GM23338 (cell line): ENCODE data around the gene SLC6A18. TPM values are rescaled to one million over a fixed set of nuclear protein-coding genes. Genes with fewer than 3 reads are reported as not detected.

Experiments used
- ATAC-seq: fragments of 200-7000 bp; cut with Tn5 transposase; 3 replicates; pipeline ENCODE4 v1.9.1; 2020
- DNase-seq: peaks from one replicate; pipeline ENCODE4 v3.0.0-alpha.2; 2015; ENCODE audit warnings: low spot score
- H2AFZ ChIP-seq: fragments of 200-600 bp; sonication (generic); 2 replicates; pipeline ENCODE4 v1.8.0; 2016; ENCODE audit warnings: antibody characterized with exemption, mild to moderate bottlenecking, moderate library complexity
- H3F3A ChIP-seq: fragments of 200-600 bp; sonication (generic); replicated peaks from 2 replicates; pipeline ENCODE4 v1.8.0; 2017; ENCODE audit warnings: antibody characterized with exemption, mixed run types, low read depth
- H3K27ac ChIP-seq: fragments of 200-600 bp; sonication (generic); 2 replicates; pipeline ENCODE4 v1.6.1; 2016; ENCODE audit warnings: low read depth
- H3K27me3 ChIP-seq: fragments of 200-600 bp; sonication (generic); 2 replicates; pipeline ENCODE4 v1.8.0; 2016; ENCODE audit warnings: mild to moderate bottlenecking, mixed run types, moderate library complexity; ENCODE audit not compliant: insufficient read depth
- H3K36me3 ChIP-seq: fragments of 200-600 bp; sonication (generic); 2 replicates; pipeline ENCODE4 v1.8.0; 2016; ENCODE audit warnings: mild to moderate bottlenecking; ENCODE audit not compliant: insufficient read depth
- H3K4me1 ChIP-seq: fragments of 200-600 bp; sonication (generic); 2 replicates; pipeline ENCODE4 v1.8.0; 2016; ENCODE audit warnings: mild to moderate bottlenecking, moderate library complexity; ENCODE audit not compliant: insufficient read depth
- H3K4me2 ChIP-seq: fragments of 200-600 bp; sonication (generic); 2 replicates; pipeline ENCODE4 v1.7.1; 2017; ENCODE audit warnings: mixed run types
- H3K4me3 ChIP-seq: fragments of 200-600 bp; sonication (generic); 2 replicates; pipeline ENCODE4 v1.6.1; 2016; ENCODE audit warnings: mixed run types
- H3K79me2 ChIP-seq: fragments of 200-600 bp; sonication (generic); replicated peaks from 2 replicates; pipeline ENCODE4 v1.8.0; 2017; ENCODE audit warnings: mild to moderate bottlenecking; ENCODE audit not compliant: insufficient read depth
- H3K9me2 ChIP-seq: fragments of 200-600 bp; sonication (generic); 2 replicates; pipeline ENCODE4 v1.8.0; 2017; ENCODE audit not compliant: insufficient read depth
- H4K20me1 ChIP-seq: fragments of 200-600 bp; sonication (generic); replicated peaks from 2 replicates; pipeline ENCODE4 v1.8.0; 2017; ENCODE audit warnings: mild to moderate bottlenecking; ENCODE audit not compliant: insufficient read depth
- H3K27ac Mint-ChIP-seq: 2 replicates; pipeline ENCODE4 v1.8.0; 2020; ENCODE audit warnings: inconsistent platforms, mild to moderate bottlenecking, moderate library complexity, mixed read lengths
- H3K27me3 Mint-ChIP-seq: 3 replicates; pipeline ENCODE4 v1.8.0; 2022; ENCODE audit warnings: low read depth, mild to moderate bottlenecking, moderate library complexity, mixed read lengths, inconsistent platforms; ENCODE audit not compliant: insufficient read depth, poor library complexity
- H3K36me3 Mint-ChIP-seq: 3 replicates; pipeline ENCODE4 v1.8.0; 2021; ENCODE audit warnings: low read depth, mild to moderate bottlenecking, inconsistent platforms, moderate library complexity, mixed read lengths
- H3K4me1 Mint-ChIP-seq: 3 replicates; pipeline ENCODE4 v1.8.0; 2020; ENCODE audit warnings: mild to moderate bottlenecking, inconsistent platforms, mixed read lengths
- H3K4me3 Mint-ChIP-seq: 3 replicates; pipeline ENCODE4 v1.8.0; 2021; ENCODE audit warnings: moderate library complexity, mild to moderate bottlenecking, inconsistent platforms, mixed read lengths
- H3K9me3 Mint-ChIP-seq: 3 replicates; pipeline ENCODE4 v1.8.0; 2020; ENCODE audit warnings: moderate library complexity, mild to moderate bottlenecking, inconsistent platforms, mixed read lengths
- EZH2phosphoT487 ChIP-seq: fragments of 200-600 bp; sonication (generic); IDR thresholded peaks from one replicate; pipeline ENCODE4 v1.8.1; 2018; ENCODE audit warnings: antibody characterized with exemption; ENCODE audit not compliant: unreplicated experiment
- NANOG ChIP-seq: IDR thresholded peaks from 2 replicates; pipeline ENCODE4 v1.6.1; 2016; ENCODE audit warnings: antibody characterized with exemption, borderline replicate concordance
- POLR2AphosphoS5 ChIP-seq: IDR thresholded peaks from 2 replicates; pipeline ENCODE4 v1.6.1; 2016; ENCODE audit warnings: antibody characterized with exemption, low read depth
- REST ChIP-seq: IDR thresholded peaks from one replicate; pipeline ENCODE4 v1.6.1; 2018; ENCODE audit warnings: antibody characterized with exemption; ENCODE audit not compliant: unreplicated experiment
- ZNF462 ChIP-seq: fragments of 250-450 bp; sonication (Bioruptor Pico); IDR thresholded peaks from 2 replicates; pipeline ENCODE4 v1.5.0; 2020; ENCODE audit warnings: mild to moderate bottlenecking, moderate library complexity
- polyA plus RNA-seq: library from polyadenylated mRNA; unstranded; fragments of >200 nt; fragmentation: Nextera tagmentation; extraction: Ambion mirVana; gene quantifications from 2 replicates; pipeline ENCODE4 v1.2.1, GENCODE V29; 2016
- total RNA-seq: library from RNA; depleted of rRNA; stranded (reverse); fragments of >200 nt; shearing (Covaris generic); gene quantifications from 2 replicates; pipeline ENCODE4 v1.2.3, GENCODE V29; 2014; rRNA removed

The SLC6A18 gene
- total and polyA plus RNA-seq, 2 experiments from 2014 or later: not detected

DNA sequence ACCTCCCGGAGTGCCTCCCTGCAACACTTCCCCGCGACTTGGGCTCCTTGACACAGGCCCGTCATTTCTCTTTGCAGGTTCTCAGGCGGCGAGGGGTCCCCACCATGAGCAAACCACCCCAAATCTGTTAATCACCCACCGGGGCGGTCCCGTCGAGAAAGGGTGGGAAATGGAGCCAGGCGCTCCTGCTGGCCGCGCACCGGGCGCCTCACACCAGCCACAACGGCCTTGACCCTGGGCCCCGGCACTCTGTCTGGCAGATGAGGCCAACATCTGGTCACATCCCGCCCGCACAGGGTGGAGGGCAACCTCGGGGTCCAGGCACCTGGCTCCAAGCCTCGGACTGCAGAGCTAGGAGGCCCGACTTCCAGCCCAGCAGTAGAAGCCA lies 70.5 kb downstream of the SLC6A18 start:
- TF ChIP-seq NANOG (no peak), REST (no peak), EZH2phosphoT487 (no peak), POLR2AphosphoS5 (no peak), ZNF462 (CRISPR knock-in tag) (no peak)
- DNase-seq: no peak
- Mint-ChIP-seq H3K9me3 (no peaks in the 10 kb centered on the region), H3K27ac (no peak overlapping the region), H3K27me3 (peaks cover 16% of the 10 kb centered on the region), H3K4me3 (peak overlapping the region; percentile 74), H3K36me3 (peaks cover 9% of the 10 kb centered on the region; the same call in 1 of the 3 replicates), H3K4me1 (peaks cover 5% of the 10 kb centered on the region; the same call in 2 of the 3 replicates)
- Histone ChIP-seq H3K27ac (no peak overlapping the region), H4K20me1 (no peaks in the 10 kb centered on the region; the same call in 1 of the 2 replicates), H3K36me3 (no peaks in the 10 kb centered on the region; the same call in 1 of the 2 replicates), H3K4me2 (peak overlapping the region; percentile 76), H3K4me3 (peak overlapping the region; percentile 66), H3K9me2 (no peaks in the 10 kb centered on the region), H3K79me2 (peaks cover 18% of the 10 kb centered on the region), H2AFZ (peak overlapping the region; percentile 83; the same call in 1 of the 2 replicates), H3K4me1 (peaks cover 5% of the 10 kb centered on the region; the same call in 1 of the 2 replicates), H3K27me3 (peaks cover 9% of the 10 kb centered on the region), H3F3A (0 out of 2 replicates have a peak, but pooled peaks cover 3% of the 10 kb centered on the region)
- peak; percentile 23 for ATAC-seq

Other genes with a start within 250 kb of the SLC6A18 start
- 7.3 and 9.0 TPM in 2 replicates for gene NKD2, start 216.6 kb upstream of the SLC6A18 start, total RNA-seq
- 10.0 and 11.9 TPM in 2 replicates for gene NKD2, start 216.6 kb upstream of the SLC6A18 start, polyA plus RNA-seq
- gene SLC12A7, start 113.3 kb upstream of the SLC6A18 start, total RNA-seq: 32.2 TPM in 2 replicates
- gene SLC12A7, start 113.3 kb upstream of the SLC6A18 start, polyA plus RNA-seq: 7.4 TPM in 2 replicates
- not detected in 2 replicates for gene SLC6A19, start 23.8 kb upstream of the SLC6A18 start, total RNA-seq
- not detected in 2 replicates for gene SLC6A19, start 23.8 kb upstream of the SLC6A18 start, polyA plus RNA-seq
- 36.2 and 46.4 TPM in 2 replicates for gene TERT, start 69.7 kb downstream of the SLC6A18 start, total RNA-seq
- 9.1 and 9.8 TPM in 2 replicates for gene TERT, start 69.7 kb downstream of the SLC6A18 start, polyA plus RNA-seq
- gene CLPTM1L, start 119.7 kb downstream of the SLC6A18 start, total RNA-seq: 110 and 142 TPM in 2 replicates
- 39.9 and 41.7 TPM in 2 replicates for gene CLPTM1L, start 119.7 kb downstream of the SLC6A18 start, polyA plus RNA-seq
- gene SLC6A3, start 220.1 kb downstream of the SLC6A18 start, total RNA-seq: 0.85 and 1.0 TPM in 2 replicates
- gene SLC6A3, start 220.1 kb downstream of the SLC6A18 start, polyA plus RNA-seq: 0.31 and 0.76 TPM in 2 replicates